WTC11 (cell line): ENCODE measurements around the gene USP48. TPM values are rescaled to one million over a fixed set of nuclear protein-coding genes. Genes with fewer than 3 reads are reported as not detected.

Source experiments
- ATAC-seq: fragments of 200-7000 bp; cut with Tn5 transposase; 2 replicates; pipeline ENCODE4 v1.10.0; 2021; ENCODE audit warnings: mild to moderate bottlenecking, moderate library complexity
- CTCF ChIA-PET: fragments of 300-600 bp; sonication (Branson Sonifier 250); formaldehyde crosslinking; loops from one replicate; lab custom pipeline; 2021; ENCODE audit warnings: antibody characterized with exemption; lab: Charles Lee
- POLR2A ChIA-PET: fragments of 350-600 bp; sonication (Branson Sonifier 250); formaldehyde crosslinking; loops from one replicate; lab custom pipeline; 2021; ENCODE audit warnings: antibody characterized with exemption; lab: Charles Lee
- DNase-seq: peaks from one replicate; pipeline ENCODE4 v3.0.0; 2021; ENCODE audit warnings: low spot score
- H3K27ac Mint-ChIP-seq: 2 replicates; pipeline ENCODE4 v1.8.0; 2021; ENCODE audit warnings: mixed read lengths
- H3K27me3 Mint-ChIP-seq: 2 replicates; pipeline ENCODE4 v1.8.0; 2021; ENCODE audit warnings: low read depth, mild to moderate bottlenecking, moderate library complexity, mixed read lengths
- H3K36me3 Mint-ChIP-seq: 2 replicates; pipeline ENCODE4 v1.8.0; 2021; ENCODE audit warnings: mixed read lengths
- H3K4me1 Mint-ChIP-seq: 2 replicates; pipeline ENCODE4 v1.8.0; 2022; ENCODE audit warnings: mixed read lengths
- H3K4me3 Mint-ChIP-seq: 2 replicates; pipeline ENCODE4 v1.8.0; 2021; ENCODE audit warnings: mild to moderate bottlenecking, moderate library complexity, mixed read lengths
- H3K9me3 Mint-ChIP-seq: 2 replicates; pipeline ENCODE4 v1.8.0; 2021; ENCODE audit warnings: mixed read lengths
- ATF1 ChIP-seq: sonication (generic); formaldehyde crosslinking; IDR thresholded peaks from 2 replicates; pipeline ENCODE4 v1.8.1; 2023; ENCODE audit warnings: mild to moderate bottlenecking, moderate library complexity, missing genetic modification reagents
- ESRRA ChIP-seq: sonication (generic); formaldehyde crosslinking; IDR thresholded peaks from 2 replicates; pipeline ENCODE4 v1.8.1; 2022; ENCODE audit warnings: mild to moderate bottlenecking, missing genetic modification reagents, borderline replicate concordance
- FOXK1 ChIP-seq: sonication (generic); formaldehyde crosslinking; IDR thresholded peaks from 2 replicates; pipeline ENCODE4 v1.8.0; 2022; ENCODE audit warnings: mild to moderate bottlenecking, moderate library complexity, missing genetic modification reagents
- IRF2 ChIP-seq: sonication (generic); formaldehyde crosslinking; IDR thresholded peaks from 2 replicates; pipeline ENCODE4 v1.8.0; 2022; ENCODE audit warnings: low read depth, missing genetic modification reagents, borderline replicate concordance
- MYBL2 ChIP-seq: sonication (generic); formaldehyde crosslinking; IDR thresholded peaks from 2 replicates; pipeline ENCODE4 v1.8.1; 2023; ENCODE audit warnings: mild to moderate bottlenecking, moderate library complexity, missing genetic modification reagents
- NFE2L1 ChIP-seq: sonication (generic); formaldehyde crosslinking; IDR thresholded peaks from 2 replicates; pipeline ENCODE4 v1.8.1; 2023; ENCODE audit warnings: missing genetic modification reagents
- PRRX2 ChIP-seq: fragments of 250-450 bp; sonication (Bioruptor Pico); IDR thresholded peaks from 2 replicates; pipeline ENCODE4 v1.8.0; 2021; ENCODE audit warnings: mild to moderate bottlenecking
- RELA ChIP-seq: sonication (generic); formaldehyde crosslinking; IDR thresholded peaks from 2 replicates; pipeline ENCODE4 v1.8.1; 2022; ENCODE audit warnings: missing genetic modification reagents, mild to moderate bottlenecking, borderline replicate concordance
- SOX15 ChIP-seq: fragments of 250-450 bp; sonication (Bioruptor Pico); IDR thresholded peaks from 2 replicates; pipeline ENCODE4 v1.9.0; 2021; ENCODE audit warnings: mild to moderate bottlenecking
- TCF7 ChIP-seq: sonication (generic); formaldehyde crosslinking; IDR thresholded peaks from 2 replicates; pipeline ENCODE4 v1.8.0; 2022; ENCODE audit warnings: mild to moderate bottlenecking, low read depth, missing genetic modification reagents, moderate library complexity
- ZNF121 ChIP-seq: sonication (generic); formaldehyde crosslinking; IDR thresholded peaks from 2 replicates; pipeline ENCODE4 v1.8.0; 2023; ENCODE audit warnings: missing genetic modification reagents
- ZNF317 ChIP-seq: sonication (generic); formaldehyde crosslinking; IDR thresholded peaks from 2 replicates; pipeline ENCODE4 v1.8.1; 2023; ENCODE audit warnings: low read depth, mild to moderate bottlenecking, moderate library complexity, missing genetic modification reagents, borderline replicate concordance
- ZNF416 ChIP-seq: fragments of 250-450 bp; sonication (Bioruptor Pico); IDR thresholded peaks from 2 replicates; pipeline ENCODE4 v1.9.0; 2021; ENCODE audit warnings: mild to moderate bottlenecking, inconsistent platforms
- total RNA-seq: library from RNA; stranded (reverse); gene quantifications from 3 replicates; pipeline ENCODE4 v1.2.3, GENCODE V29; 2021
- TF ChIP-seq, protein P1 (sequence below): sonication (generic); formaldehyde crosslinking; IDR thresholded peaks from 2 replicates; pipeline ENCODE4 v1.8.1; 2022; ENCODE audit warnings: mild to moderate bottlenecking, missing genetic modification reagents, moderate library complexity, borderline replicate concordance
- TF ChIP-seq, protein P2 (sequence below): sonication (generic); formaldehyde crosslinking; IDR thresholded peaks from 2 replicates; pipeline ENCODE4 v1.8.1; 2023; ENCODE audit warnings: mild to moderate bottlenecking, moderate library complexity, missing genetic modification reagents
- TF ChIP-seq, protein P3 (sequence below): sonication (generic); formaldehyde crosslinking; IDR thresholded peaks from 2 replicates; pipeline ENCODE4 v1.8.1; 2023; ENCODE audit warnings: mild to moderate bottlenecking, missing genetic modification reagents, moderate library complexity
- TF ChIP-seq, protein P4 (sequence below): fragments of 200-600 bp; IDR thresholded peaks from 2 replicates; pipeline ENCODE4 v1.8.0; 2022; ENCODE audit warnings: antibody characterized with exemption
- TF ChIP-seq, protein P5 (sequence below): sonication (generic); formaldehyde crosslinking; IDR thresholded peaks from 2 replicates; pipeline ENCODE4 v1.8.0; 2023; ENCODE audit warnings: mild to moderate bottlenecking, missing genetic modification reagents

The USP48 gene
- total RNA-seq, 1 experiment from 2014 or later = 86.9 TPM

DNA sequence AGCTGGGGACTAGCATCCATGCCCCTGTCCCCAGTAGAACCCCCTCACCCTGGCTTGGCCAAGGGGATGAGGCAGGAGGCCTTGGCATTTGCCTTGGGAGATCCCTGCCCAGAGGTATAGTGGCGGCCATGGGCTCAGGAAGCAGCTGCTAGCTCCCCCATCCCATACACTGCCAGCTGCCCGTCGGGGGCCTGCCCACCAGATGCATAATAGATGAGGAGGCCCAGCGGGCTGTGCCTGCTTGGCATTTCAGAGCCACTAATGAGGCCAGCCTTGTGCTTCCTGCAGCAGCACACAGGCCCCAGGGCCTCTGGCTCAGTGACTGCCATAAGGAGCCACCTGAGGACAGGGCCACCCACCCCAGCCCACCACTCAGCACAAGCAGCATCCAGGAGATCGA lies 137.4 kb downstream of the USP48 start:
- H3K36me3 Mint-ChIP-seq = no peaks in the 10 kb centered on the region
- DNase-seq (no peak), ATAC-seq (no peak)
- H3K4me3 Mint-ChIP-seq = no peak overlapping the region
- H3K27ac Mint-ChIP-seq = no peak overlapping the region
- TF ChIP-seq ATF1 (CRISPR knock-in tag) (no peak), ZNF317 (no peak), PRRX2 (CRISPR knock-in tag) (no peak)
- CTCF ChIA-PET = interaction anchor here (0.7 to 1.9 kb wide), 3 partner anchors 10 to 18 kb away, joined by 3 to 11 read pairs (median 9); no protein-coding TSS in a partner anchor
- H3K27me3 Mint-ChIP-seq = peaks cover 3% of the 10 kb centered on the region; the same call in 1 of the 2 replicates
- POLR2A ChIA-PET = no interaction called here
- H3K4me1 Mint-ChIP-seq = peaks cover 6% of the 10 kb centered on the region; the same call in 1 of the 2 replicates
- H3K9me3 Mint-ChIP-seq = no peaks in the 10 kb centered on the region

DNA sequence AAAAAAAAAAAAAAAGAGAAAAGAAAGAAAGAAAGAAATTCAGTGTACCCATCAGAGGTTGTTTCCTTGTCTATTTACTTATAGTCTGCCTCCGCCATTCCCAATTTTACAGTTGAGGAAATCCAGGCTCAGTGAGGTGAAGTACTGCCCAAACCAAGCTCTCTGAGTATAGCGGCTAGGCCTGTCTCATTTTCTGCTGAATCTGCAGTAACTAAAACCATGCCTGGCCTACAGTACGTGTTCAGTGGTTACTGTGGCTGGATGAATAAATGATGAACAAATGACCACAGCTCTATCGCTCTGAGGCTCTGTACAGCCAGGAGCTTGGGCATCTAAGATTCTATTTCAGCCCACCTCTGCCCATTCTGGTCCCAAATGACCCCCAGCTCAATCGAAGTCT lies 138.0 kb downstream of the USP48 start:
- CTCF ChIA-PET = interaction anchor here (0.7 to 1.9 kb wide), 2 partner anchors 14 to 19 kb away, joined by 3 to 11 read pairs; no protein-coding TSS in a partner anchor
- ATAC-seq (no peak), DNase-seq (no peak)
- no peak overlapping the region for H3K4me3 Mint-ChIP-seq
- peaks cover 12% of the 10 kb centered on the region for H3K4me1 Mint-ChIP-seq
- H3K27ac Mint-ChIP-seq = no peak overlapping the region
- TF ChIP-seq RELA (no peak), NFE2L1 (no peak), FOXK1 (no peak)
- TF ChIP-seq, protein P1, sequence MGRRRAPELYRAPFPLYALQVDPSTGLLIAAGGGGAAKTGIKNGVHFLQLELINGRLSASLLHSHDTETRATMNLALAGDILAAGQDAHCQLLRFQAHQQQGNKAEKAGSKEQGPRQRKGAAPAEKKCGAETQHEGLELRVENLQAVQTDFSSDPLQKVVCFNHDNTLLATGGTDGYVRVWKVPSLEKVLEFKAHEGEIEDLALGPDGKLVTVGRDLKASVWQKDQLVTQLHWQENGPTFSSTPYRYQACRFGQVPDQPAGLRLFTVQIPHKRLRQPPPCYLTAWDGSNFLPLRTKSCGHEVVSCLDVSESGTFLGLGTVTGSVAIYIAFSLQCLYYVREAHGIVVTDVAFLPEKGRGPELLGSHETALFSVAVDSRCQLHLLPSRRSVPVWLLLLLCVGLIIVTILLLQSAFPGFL (CRISPR knock-in tag) = no peak
- TF ChIP-seq, all 79 proteins: peak for 0
- POLR2A ChIA-PET = no interaction called here
- Mint-ChIP-seq H3K9me3 (no peaks in the 10 kb centered on the region), H3K36me3 (no peaks in the 10 kb centered on the region), H3K27me3 (no peaks in the 10 kb centered on the region)

DNA sequence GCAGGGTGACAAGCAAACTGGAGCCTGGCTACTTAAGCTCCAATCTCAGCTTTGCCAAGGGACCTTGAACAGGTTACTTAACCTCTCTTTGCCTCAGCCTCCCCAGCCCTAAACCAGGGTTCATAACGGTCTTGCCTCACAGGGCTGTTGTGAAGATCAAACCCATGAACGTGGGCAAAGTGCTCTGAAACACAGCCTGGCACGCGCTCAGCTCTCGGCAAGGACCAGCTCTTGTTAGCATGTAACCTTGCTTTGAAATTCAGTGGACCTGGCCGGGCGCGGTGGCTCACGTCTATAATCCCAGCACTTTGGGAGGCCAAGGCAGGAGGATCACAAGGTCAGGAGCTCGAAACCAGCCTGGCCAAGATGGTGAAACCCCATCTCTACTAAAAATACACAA lies 138.6 kb downstream of the USP48 start:
- H3K27me3 Mint-ChIP-seq = no peaks in the 10 kb centered on the region
- POLR2A ChIA-PET = no interaction called here
- TF ChIP-seq ZNF416 (CRISPR knock-in tag) (no peak), IRF2 (CRISPR knock-in tag) (no peak), ZNF317 (no peak), SOX15 (CRISPR knock-in tag) (no peak), TCF7 (no peak), PRRX2 (CRISPR knock-in tag) (no peak), ESRRA (CRISPR knock-in tag) (no peak), ZNF121 (CRISPR knock-in tag) (no peak), NFE2L1 (no peak), MYBL2 (no peak)
- TF ChIP-seq, protein P2, sequence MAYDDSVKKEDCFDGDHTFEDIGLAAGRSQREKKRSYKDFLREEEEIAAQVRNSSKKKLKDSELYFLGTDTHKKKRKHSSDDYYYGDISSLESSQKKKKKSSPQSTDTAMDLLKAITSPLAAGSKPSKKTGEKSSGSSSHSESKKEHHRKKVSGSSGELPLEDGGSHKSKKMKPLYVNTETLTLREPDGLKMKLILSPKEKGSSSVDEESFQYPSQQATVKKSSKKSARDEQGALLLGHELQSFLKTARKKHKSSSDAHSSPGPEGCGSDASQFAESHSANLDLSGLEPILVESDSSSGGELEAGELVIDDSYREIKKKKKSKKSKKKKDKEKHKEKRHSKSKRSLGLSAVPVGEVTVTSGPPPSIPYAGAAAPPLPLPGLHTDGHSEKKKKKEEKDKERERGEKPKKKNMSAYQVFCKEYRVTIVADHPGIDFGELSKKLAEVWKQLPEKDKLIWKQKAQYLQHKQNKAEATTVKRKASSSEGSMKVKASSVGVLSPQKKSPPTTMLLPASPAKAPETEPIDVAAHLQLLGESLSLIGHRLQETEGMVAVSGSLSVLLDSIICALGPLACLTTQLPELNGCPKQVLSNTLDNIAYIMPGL (CRISPR knock-in tag) = no peak
- TF ChIP-seq, protein P3, sequence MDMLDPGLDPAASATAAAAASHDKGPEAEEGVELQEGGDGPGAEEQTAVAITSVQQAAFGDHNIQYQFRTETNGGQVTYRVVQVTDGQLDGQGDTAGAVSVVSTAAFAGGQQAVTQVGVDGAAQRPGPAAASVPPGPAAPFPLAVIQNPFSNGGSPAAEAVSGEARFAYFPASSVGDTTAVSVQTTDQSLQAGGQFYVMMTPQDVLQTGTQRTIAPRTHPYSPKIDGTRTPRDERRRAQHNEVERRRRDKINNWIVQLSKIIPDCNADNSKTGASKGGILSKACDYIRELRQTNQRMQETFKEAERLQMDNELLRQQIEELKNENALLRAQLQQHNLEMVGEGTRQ (CRISPR knock-in tag) = no peak
- TF ChIP-seq, protein P4, sequence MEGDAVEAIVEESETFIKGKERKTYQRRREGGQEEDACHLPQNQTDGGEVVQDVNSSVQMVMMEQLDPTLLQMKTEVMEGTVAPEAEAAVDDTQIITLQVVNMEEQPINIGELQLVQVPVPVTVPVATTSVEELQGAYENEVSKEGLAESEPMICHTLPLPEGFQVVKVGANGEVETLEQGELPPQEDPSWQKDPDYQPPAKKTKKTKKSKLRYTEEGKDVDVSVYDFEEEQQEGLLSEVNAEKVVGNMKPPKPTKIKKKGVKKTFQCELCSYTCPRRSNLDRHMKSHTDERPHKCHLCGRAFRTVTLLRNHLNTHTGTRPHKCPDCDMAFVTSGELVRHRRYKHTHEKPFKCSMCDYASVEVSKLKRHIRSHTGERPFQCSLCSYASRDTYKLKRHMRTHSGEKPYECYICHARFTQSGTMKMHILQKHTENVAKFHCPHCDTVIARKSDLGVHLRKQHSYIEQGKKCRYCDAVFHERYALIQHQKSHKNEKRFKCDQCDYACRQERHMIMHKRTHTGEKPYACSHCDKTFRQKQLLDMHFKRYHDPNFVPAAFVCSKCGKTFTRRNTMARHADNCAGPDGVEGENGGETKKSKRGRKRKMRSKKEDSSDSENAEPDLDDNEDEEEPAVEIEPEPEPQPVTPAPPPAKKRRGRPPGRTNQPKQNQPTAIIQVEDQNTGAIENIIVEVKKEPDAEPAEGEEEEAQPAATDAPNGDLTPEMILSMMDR = no peak
- TF ChIP-seq, protein P5, sequence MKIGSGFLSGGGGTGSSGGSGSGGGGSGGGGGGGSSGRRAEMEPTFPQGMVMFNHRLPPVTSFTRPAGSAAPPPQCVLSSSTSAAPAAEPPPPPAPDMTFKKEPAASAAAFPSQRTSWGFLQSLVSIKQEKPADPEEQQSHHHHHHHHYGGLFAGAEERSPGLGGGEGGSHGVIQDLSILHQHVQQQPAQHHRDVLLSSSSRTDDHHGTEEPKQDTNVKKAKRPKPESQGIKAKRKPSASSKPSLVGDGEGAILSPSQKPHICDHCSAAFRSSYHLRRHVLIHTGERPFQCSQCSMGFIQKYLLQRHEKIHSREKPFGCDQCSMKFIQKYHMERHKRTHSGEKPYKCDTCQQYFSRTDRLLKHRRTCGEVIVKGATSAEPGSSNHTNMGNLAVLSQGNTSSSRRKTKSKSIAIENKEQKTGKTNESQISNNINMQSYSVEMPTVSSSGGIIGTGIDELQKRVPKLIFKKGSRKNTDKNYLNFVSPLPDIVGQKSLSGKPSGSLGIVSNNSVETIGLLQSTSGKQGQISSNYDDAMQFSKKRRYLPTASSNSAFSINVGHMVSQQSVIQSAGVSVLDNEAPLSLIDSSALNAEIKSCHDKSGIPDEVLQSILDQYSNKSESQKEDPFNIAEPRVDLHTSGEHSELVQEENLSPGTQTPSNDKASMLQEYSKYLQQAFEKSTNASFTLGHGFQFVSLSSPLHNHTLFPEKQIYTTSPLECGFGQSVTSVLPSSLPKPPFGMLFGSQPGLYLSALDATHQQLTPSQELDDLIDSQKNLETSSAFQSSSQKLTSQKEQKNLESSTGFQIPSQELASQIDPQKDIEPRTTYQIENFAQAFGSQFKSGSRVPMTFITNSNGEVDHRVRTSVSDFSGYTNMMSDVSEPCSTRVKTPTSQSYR (CRISPR knock-in tag) = no peak

More for the DNA sequence above, 138.6 kb downstream of the USP48 start:
- CTCF ChIA-PET = interaction anchor here (1.9 kb wide), 1 partner anchor 14 kb away, joined by 11 read pairs; no protein-coding TSS in a partner anchor
- Mint-ChIP-seq H3K27ac (no peak overlapping the region), H3K36me3 (no peaks in the 10 kb centered on the region), H3K9me3 (no peaks in the 10 kb centered on the region), H3K4me3 (no peak overlapping the region), H3K4me1 (peaks cover 15% of the 10 kb centered on the region)
- ATAC-seq (no peak), DNase-seq (no peak)
